ENCODE results near the gene BOD1.

The BOD1 gene

GRCh38 chr5:173640156-173640804 lies 23.8 kb upstream of the BOD1 start:
- no peak for DNase-seq

GRCh38 chr5:173638126-173639040 lies 21.9 kb upstream of the BOD1 start:
- DNase-seq: no peak

GRCh38 chr5:173637340-173637739 lies 20.9 kb upstream of the BOD1 start:
- DNase-seq: no peak

GRCh38 chr5:173634465-173634983 lies 18.1 kb upstream of the BOD1 start:
- DNase-seq: no peak

- DNase-seq: no peak
Observed at GRCh38 chr5:173633304-173633703, 16.9 kb upstream of the BOD1 start.

- DNase-seq: no peak
Observed at GRCh38 chr5:173631478-173631877, 15.0 kb upstream of the BOD1 start.

GRCh38 chr5:173630724-173631365 lies 14.4 kb upstream of the BOD1 start:
- peak; percentile 66 for DNase-seq

GRCh38 chr5:173629628-173630027 lies 13.2 kb upstream of the BOD1 start:
- no peak for DNase-seq

- DNase-seq: no peak
Observed at GRCh38 chr5:173628501-173628900, 12.1 kb upstream of the BOD1 start.

GRCh38 chr5:173627860-173628392 lies 11.5 kb upstream of the BOD1 start:
- no peak for DNase-seq

GRCh38 chr5:173627271-173627670 lies 10.8 kb upstream of the BOD1 start:
- DNase-seq: no peak

GRCh38 chr5:173626505-173626820 lies 10.0 kb upstream of the BOD1 start:
- DNase-seq: no peak

- DNase-seq: peak; percentile 64
Observed at GRCh38 chr5:173625673-173626504, 9.4 kb upstream of the BOD1 start.

GRCh38 chr5:173625261-173625660 lies 8.8 kb upstream of the BOD1 start:
- DNase-seq: no peak

GRCh38 chr5:173624282-173624681 lies 7.8 kb upstream of the BOD1 start:
- DNase-seq: no peak

- no peak for DNase-seq
Observed at GRCh38 chr5:173623789-173624188, 7.3 kb upstream of the BOD1 start.

- DNase-seq: no peak
Observed at GRCh38 chr5:173623296-173623771, 6.9 kb upstream of the BOD1 start.

GRCh38 chr5:173622183-173623047 lies 6.0 kb upstream of the BOD1 start:
- DNase-seq: no peak

- no peak for DNase-seq
Observed at GRCh38 chr5:173620784-173621183, 4.3 kb upstream of the BOD1 start.

GRCh38 chr5:173618927-173619519 lies 2.6 kb upstream of the BOD1 start:
- peak; percentile 87 for DNase-seq

Data from eye (tissue), 1 donor.